Activated naive CD8-positive, alpha-beta T cell (primary cell): ENCODE measurements around the gene RAD51B.

Experiments used
- H3K27ac Mint-ChIP-seq: one replicate; pipeline ENCODE4 v1.8.0; 2021; ENCODE audit warnings: mixed read lengths
- H3K27me3 Mint-ChIP-seq: one replicate; pipeline ENCODE4 v1.8.0; 2021; ENCODE audit warnings: mixed read lengths
- H3K36me3 Mint-ChIP-seq: one replicate; pipeline ENCODE4 v1.8.0; 2021; ENCODE audit warnings: mixed read lengths
- H3K4me1 Mint-ChIP-seq: one replicate; pipeline ENCODE4 v1.8.0; 2021; ENCODE audit warnings: low read depth, mixed read lengths
- H3K4me3 Mint-ChIP-seq: one replicate; pipeline ENCODE4 v1.8.0; 2021; ENCODE audit warnings: mild to moderate bottlenecking, mixed read lengths
- H3K9me3 Mint-ChIP-seq: one replicate; pipeline ENCODE4 v1.8.0; 2021; ENCODE audit warnings: low read depth, mixed read lengths

Gene RAD51B

GRCh38 chr14:68341411-68342212 lies 522.0 kb downstream of the RAD51B start:
- H3K9me3 Mint-ChIP-seq: no peaks in the 10 kb centered on the region
- H3K27me3 Mint-ChIP-seq: no peaks in the 10 kb centered on the region
- peaks cover 19% of the 10 kb centered on the region for H3K4me1 Mint-ChIP-seq
- no peak overlapping the region for H3K27ac Mint-ChIP-seq
- H3K4me3 Mint-ChIP-seq: no peak overlapping the region
- H3K36me3 Mint-ChIP-seq: peaks cover 3% of the 10 kb centered on the region

GRCh38 chr14:68342216-68342763 lies 522.7 kb downstream of the RAD51B start:
- H3K4me1 Mint-ChIP-seq: peaks cover 19% of the 10 kb centered on the region
- H3K27ac Mint-ChIP-seq: no peak overlapping the region

GRCh38 chr14:68343534-68344118 lies 524.0 kb downstream of the RAD51B start:
- no peaks in the 10 kb centered on the region for H3K9me3 Mint-ChIP-seq
- H3K4me1 Mint-ChIP-seq: peaks cover 16% of the 10 kb centered on the region
- no peaks in the 10 kb centered on the region for H3K27me3 Mint-ChIP-seq
- H3K4me3 Mint-ChIP-seq: no peak overlapping the region
- peaks cover 3% of the 10 kb centered on the region for H3K36me3 Mint-ChIP-seq
- no peak overlapping the region for H3K27ac Mint-ChIP-seq

More at GRCh38 chr14:68342216-68342763, 522.7 kb downstream of the RAD51B start:
- Mint-ChIP-seq H3K9me3 (no peaks in the 10 kb centered on the region), H3K36me3 (peaks cover 3% of the 10 kb centered on the region), H3K27me3 (no peaks in the 10 kb centered on the region), H3K4me3 (no peak overlapping the region)

- Mint-ChIP-seq H3K4me1 (peaks cover 17% of the 10 kb centered on the region), H3K4me3 (no peak overlapping the region), H3K36me3 (peaks cover 3% of the 10 kb centered on the region), H3K27me3 (no peaks in the 10 kb centered on the region), H3K27ac (no peak overlapping the region), H3K9me3 (no peaks in the 10 kb centered on the region)
Measured at GRCh38 chr14:68345738-68346137, 526.2 kb downstream of the RAD51B start.

GRCh38 chr14:68346556-68347343 lies 527.2 kb downstream of the RAD51B start:
- Mint-ChIP-seq H3K36me3 (peaks cover 3% of the 10 kb centered on the region), H3K4me1 (peaks cover 11% of the 10 kb centered on the region), H3K27ac (no peak overlapping the region), H3K4me3 (no peak overlapping the region), H3K27me3 (no peaks in the 10 kb centered on the region), H3K9me3 (no peaks in the 10 kb centered on the region)

DNA sequence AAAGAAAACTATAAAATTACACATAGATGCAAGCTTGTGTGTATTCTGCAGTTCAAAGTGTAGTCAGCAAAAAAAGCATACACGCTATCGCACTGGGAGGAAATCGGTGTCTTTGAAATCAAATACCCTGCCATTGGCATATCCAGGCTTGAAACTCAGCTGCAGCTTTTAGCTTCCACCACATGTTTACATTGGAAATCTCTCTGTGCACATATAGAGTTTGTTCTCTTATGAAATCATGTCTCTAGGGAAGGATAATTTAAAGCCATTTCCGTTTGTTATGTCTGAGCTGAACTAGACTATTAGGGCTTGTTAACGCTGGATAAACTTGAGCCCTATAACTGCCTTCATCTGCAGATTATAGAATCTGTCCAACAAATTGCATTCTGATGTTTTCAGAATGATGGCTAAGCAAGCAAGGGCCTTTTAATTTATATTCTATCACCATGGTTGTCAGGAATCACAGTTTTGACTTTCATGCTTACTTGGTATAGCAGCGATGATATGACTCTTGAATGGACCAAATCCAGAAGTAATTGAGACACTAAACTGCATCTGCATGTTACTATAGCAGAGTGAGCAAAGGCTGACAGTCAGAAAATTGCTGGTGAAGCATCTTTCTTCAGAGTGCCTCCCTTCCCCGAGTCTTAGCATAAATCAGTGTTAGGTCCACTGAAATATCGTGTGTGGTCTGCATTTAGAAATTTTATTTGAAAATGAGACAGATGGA lies 530.5 kb downstream of the RAD51B start:
- Mint-ChIP-seq H3K4me1 (peaks cover 3% of the 10 kb centered on the region), H3K36me3 (peaks cover 3% of the 10 kb centered on the region), H3K27ac (no peak overlapping the region), H3K27me3 (no peaks in the 10 kb centered on the region), H3K4me3 (no peak overlapping the region), H3K9me3 (no peaks in the 10 kb centered on the region)

GRCh38 chr14:68355415-68355814 lies 535.8 kb downstream of the RAD51B start:
- H3K4me3 Mint-ChIP-seq: no peak overlapping the region
- H3K4me1 Mint-ChIP-seq: peaks cover 25% of the 10 kb centered on the region
- no peaks in the 10 kb centered on the region for H3K9me3 Mint-ChIP-seq
- H3K27ac Mint-ChIP-seq: no peak overlapping the region
- H3K36me3 Mint-ChIP-seq: peaks cover 4% of the 10 kb centered on the region
- H3K27me3 Mint-ChIP-seq: no peaks in the 10 kb centered on the region

DNA sequence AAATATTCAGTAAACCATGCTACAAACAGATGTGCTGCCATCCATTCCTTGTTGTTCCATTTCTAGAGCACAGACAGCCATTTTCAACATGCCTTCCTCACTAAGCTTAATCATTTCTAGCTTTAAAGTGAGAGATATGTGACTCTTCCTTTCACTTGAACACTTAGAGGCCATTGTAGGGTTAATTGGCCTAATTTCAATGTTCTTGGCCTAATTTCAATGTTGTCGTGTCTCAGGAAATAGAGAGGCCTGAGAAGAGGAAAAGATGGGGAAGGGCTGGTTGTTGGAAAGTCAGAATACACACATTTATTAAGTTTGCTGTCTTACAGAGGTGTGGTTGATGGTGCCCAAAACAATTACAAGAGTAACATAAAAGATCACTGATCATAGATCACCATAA lies 538.2 kb downstream of the RAD51B start:
- Mint-ChIP-seq H3K36me3 (peaks cover 4% of the 10 kb centered on the region), H3K4me1 (peaks cover 35% of the 10 kb centered on the region), H3K27ac (no peak overlapping the region), H3K4me3 (no peak overlapping the region), H3K9me3 (no peaks in the 10 kb centered on the region), H3K27me3 (no peaks in the 10 kb centered on the region)

GRCh38 chr14:68358500-68358899 lies 538.9 kb downstream of the RAD51B start:
- no peak overlapping the region for H3K4me3 Mint-ChIP-seq
- H3K27ac Mint-ChIP-seq: no peak overlapping the region
- no peaks in the 10 kb centered on the region for H3K27me3 Mint-ChIP-seq
- no peaks in the 10 kb centered on the region for H3K9me3 Mint-ChIP-seq
- peaks cover 39% of the 10 kb centered on the region for H3K4me1 Mint-ChIP-seq
- H3K36me3 Mint-ChIP-seq: peaks cover 4% of the 10 kb centered on the region

DNA sequence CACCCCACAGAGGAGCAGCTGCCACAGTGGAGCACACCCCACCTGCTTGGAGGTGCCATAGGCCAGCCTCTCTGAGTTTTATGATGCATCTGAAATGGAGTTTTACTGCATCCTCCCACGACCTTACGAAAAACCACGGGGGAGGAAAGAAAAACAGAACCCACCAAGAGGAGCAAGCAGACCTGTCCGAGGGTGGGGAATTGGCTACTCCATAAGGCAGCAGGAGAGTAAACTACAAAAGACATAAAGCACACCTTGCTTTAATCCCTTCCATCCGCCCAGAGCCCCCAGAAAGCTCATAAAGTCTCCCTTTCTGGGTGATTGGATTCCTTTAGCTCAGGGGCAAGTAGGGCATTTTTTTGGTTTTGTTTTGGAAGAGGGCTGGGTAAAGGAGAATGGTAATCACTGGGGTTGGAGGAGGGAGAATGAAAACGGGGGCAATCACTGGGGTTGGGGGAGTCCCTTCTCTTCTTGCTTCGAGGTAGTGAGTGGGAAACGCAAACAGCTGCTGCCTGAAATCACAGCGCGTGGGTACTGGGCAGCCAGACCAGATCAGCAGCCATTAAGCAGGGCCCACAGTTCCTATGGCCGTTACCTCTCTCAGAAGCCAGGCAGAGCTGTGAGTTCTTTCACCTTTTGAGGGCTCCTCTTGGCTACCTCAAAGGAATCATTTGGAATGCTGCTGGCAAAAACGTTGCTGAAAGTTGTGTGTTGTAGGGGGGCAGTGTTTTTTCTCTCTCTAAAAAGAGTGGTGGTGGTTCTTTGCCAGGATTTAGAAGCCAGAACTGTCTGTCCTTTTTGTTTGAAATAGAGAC lies 539.6 kb downstream of the RAD51B start:
- no peaks in the 10 kb centered on the region for H3K9me3 Mint-ChIP-seq
- peaks cover 41% of the 10 kb centered on the region for H3K4me1 Mint-ChIP-seq
- H3K4me3 Mint-ChIP-seq: peak overlapping the region; percentile 30
- H3K27ac Mint-ChIP-seq: peak overlapping the region; percentile 70
- peaks cover 4% of the 10 kb centered on the region for H3K36me3 Mint-ChIP-seq
- H3K27me3 Mint-ChIP-seq: no peaks in the 10 kb centered on the region

DNA sequence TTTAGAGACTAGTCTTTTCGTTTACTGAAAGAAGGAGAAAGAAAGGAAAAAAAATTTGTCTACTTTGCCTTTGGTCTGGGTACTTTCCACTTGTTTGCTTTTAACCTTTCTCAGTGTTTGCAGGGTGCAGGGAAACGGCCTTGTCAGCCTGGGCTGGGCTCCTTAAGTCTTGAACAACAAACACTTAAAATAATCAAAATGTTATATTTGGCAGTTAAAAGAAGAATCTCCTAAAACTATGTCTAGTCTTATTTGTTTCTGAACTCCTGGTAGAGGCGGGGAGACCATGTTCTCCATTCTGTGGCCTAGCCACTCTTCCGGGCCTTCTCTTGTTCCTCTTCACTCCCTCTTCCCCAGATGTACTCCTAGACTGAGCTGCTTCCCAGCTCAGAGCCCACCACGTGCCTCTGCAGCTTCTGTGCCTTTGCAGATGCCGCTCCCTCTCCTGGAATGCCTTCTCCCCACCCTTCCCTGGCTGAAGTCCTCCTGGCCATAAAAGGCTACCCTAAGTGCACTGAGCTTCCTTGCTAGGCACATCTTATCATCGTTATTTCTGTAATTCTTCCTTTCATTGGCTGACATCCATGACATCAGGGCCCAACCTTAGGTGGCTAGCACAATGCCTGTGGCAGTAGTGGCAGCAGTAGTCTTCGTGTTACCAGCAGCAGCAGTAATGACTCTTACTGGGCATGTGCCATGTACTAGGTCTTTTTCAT lies 540.4 kb downstream of the RAD51B start:
- peak overlapping the region; percentile 70 for H3K27ac Mint-ChIP-seq
- peaks cover 48% of the 10 kb centered on the region for H3K4me1 Mint-ChIP-seq
- no peaks in the 10 kb centered on the region for H3K27me3 Mint-ChIP-seq
- peak overlapping the region; percentile 6 for H3K4me3 Mint-ChIP-seq
- peaks cover 5% of the 10 kb centered on the region for H3K36me3 Mint-ChIP-seq
- no peaks in the 10 kb centered on the region for H3K9me3 Mint-ChIP-seq

GRCh38 chr14:68361231-68361630 lies 541.7 kb downstream of the RAD51B start:
- Mint-ChIP-seq H3K4me1 (peaks cover 53% of the 10 kb centered on the region), H3K27me3 (no peaks in the 10 kb centered on the region), H3K4me3 (no peak overlapping the region), H3K27ac (peak overlapping the region; percentile 7), H3K9me3 (no peaks in the 10 kb centered on the region), H3K36me3 (peaks cover 9% of the 10 kb centered on the region)

- H3K4me3 Mint-ChIP-seq: no peak overlapping the region
- H3K4me1 Mint-ChIP-seq: peaks cover 53% of the 10 kb centered on the region
- no peaks in the 10 kb centered on the region for H3K27me3 Mint-ChIP-seq
- H3K9me3 Mint-ChIP-seq: no peaks in the 10 kb centered on the region
- H3K36me3 Mint-ChIP-seq: peaks cover 5% of the 10 kb centered on the region
- H3K27ac Mint-ChIP-seq: no peak overlapping the region
Measured at GRCh38 chr14:68362846-68363245, 543.3 kb downstream of the RAD51B start.
